ENCODE measurements around the gene LILRB4. TPM values are rescaled to one million over a fixed set of nuclear protein-coding genes. Genes with fewer than 3 reads are reported as not detected.

The LILRB4 gene
- total RNA-seq, 1 experiment from 2014 or later, result not detected

- H3K23me2 ChIP-seq (ENCODE audit: insufficient read length, low read depth, low read length, poor library complexity, severe bottlenecking), result no peaks in the 10 kb centered on the region
- no CpG with 5 or more reads among the region's 5 CpGs for WGBS (ENCODE audit: extremely low coverage, insufficient read length, low lambda C conversion rate)
- DNase-seq, result no peak
- H2BK120ac ChIP-seq (ENCODE audit: low read depth, low read length, poor library complexity, severe bottlenecking), result no peak overlapping the region
- H2BK15ac ChIP-seq (ENCODE audit: low read depth, low read length), result no peak overlapping the region
- TF ChIP-seq, protein P1, sequence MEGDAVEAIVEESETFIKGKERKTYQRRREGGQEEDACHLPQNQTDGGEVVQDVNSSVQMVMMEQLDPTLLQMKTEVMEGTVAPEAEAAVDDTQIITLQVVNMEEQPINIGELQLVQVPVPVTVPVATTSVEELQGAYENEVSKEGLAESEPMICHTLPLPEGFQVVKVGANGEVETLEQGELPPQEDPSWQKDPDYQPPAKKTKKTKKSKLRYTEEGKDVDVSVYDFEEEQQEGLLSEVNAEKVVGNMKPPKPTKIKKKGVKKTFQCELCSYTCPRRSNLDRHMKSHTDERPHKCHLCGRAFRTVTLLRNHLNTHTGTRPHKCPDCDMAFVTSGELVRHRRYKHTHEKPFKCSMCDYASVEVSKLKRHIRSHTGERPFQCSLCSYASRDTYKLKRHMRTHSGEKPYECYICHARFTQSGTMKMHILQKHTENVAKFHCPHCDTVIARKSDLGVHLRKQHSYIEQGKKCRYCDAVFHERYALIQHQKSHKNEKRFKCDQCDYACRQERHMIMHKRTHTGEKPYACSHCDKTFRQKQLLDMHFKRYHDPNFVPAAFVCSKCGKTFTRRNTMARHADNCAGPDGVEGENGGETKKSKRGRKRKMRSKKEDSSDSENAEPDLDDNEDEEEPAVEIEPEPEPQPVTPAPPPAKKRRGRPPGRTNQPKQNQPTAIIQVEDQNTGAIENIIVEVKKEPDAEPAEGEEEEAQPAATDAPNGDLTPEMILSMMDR (conservative IDR thresholded peaks at IDR 0.05), result no peak
- Mint-ChIP-seq H3K4me1 (no peaks in the 10 kb centered on the region), H3K36me3 (ENCODE audit: insufficient read depth in 1 of 3, low read depth in 3 of 3) (peaks cover 4 to 20% (median 11%) of the 10 kb centered on the region in 3 experiments; a peak in 6 of 7 replicates), H3K4me3 (no peak overlapping the region), H3K27me3 (ENCODE audit: low read depth) (peaks cover 2% of the 10 kb centered on the region; the same call in 1 of the 2 replicates), H3K27ac (no peak overlapping the region), H3K9me3 (peaks cover 85 to 94% of the 10 kb centered on the region in 2 experiments)
- no peak overlapping the region for H4K8ac ChIP-seq (replicated peaks; ENCODE audit: insufficient read length, low read depth, low read length)
- no peak overlapping the region for H3K4ac ChIP-seq (ENCODE audit: low read depth, low read length)
- no peaks in the 10 kb centered on the region for H3K79me2 ChIP-seq (ENCODE audit: insufficient read depth, low read length)
- no peak overlapping the region for H3K4me2 ChIP-seq (ENCODE audit: insufficient read depth, insufficient read length, low read length)
- H3T11ph ChIP-seq (ENCODE audit: low read length), result no peak overlapping the region
- no peak overlapping the region for H3K27ac ChIP-seq (ENCODE audit: insufficient read length, low read depth, low read length)
- no peak overlapping the region for H2BK12ac ChIP-seq (ENCODE audit: insufficient read length, low read depth, low read length)
- no peak overlapping the region for H2BK5ac ChIP-seq (ENCODE audit: insufficient read length, low read length)
- no peak overlapping the region for H4K5ac ChIP-seq (ENCODE audit: insufficient read length, low read depth, low read length)
- no peaks in the 10 kb centered on the region for H3K4me1 ChIP-seq (ENCODE audit: insufficient read depth, low read length)
- no peak overlapping the region for H2AK5ac ChIP-seq (ENCODE audit: insufficient read length, low read length)
- no peak overlapping the region for H3K18ac ChIP-seq (ENCODE audit: insufficient read length, low read depth, low read length)
- H2AFZ ChIP-seq (ENCODE audit: low read length), result no peak overlapping the region
- H4K20me1 ChIP-seq (ENCODE audit: control insufficient read depth, insufficient read depth, insufficient read length), result no peaks in the 10 kb centered on the region
- peaks cover 59% of the 10 kb centered on the region for H3K9me3 ChIP-seq (ENCODE audit: control insufficient read depth, low read depth, low read length)
- H3K23ac ChIP-seq (ENCODE audit: insufficient read length, low read depth, low read length), result no peak overlapping the region
- H2BK20ac ChIP-seq (ENCODE audit: low read depth, low read length, poor library complexity, severe bottlenecking), result no peak overlapping the region
- no peaks in the 10 kb centered on the region for H3K27me3 ChIP-seq (ENCODE audit: insufficient read depth, low read length)
- H4K91ac ChIP-seq (ENCODE audit: insufficient read length, low read depth, low read length), result no peak overlapping the region
- H3K9ac ChIP-seq (ENCODE audit: extremely low read depth, insufficient read length, low read length), result no peak overlapping the region
- no peak overlapping the region for H3K14ac ChIP-seq (ENCODE audit: insufficient read depth, low read length)
- no peak overlapping the region for H3K56ac ChIP-seq (ENCODE audit: insufficient read length, low read depth, low read length)
- H3K79me1 ChIP-seq (ENCODE audit: insufficient read depth, low read depth, low read length, poor library complexity, severe bottlenecking), result no peaks in the 10 kb centered on the region
Measured at GRCh38 chr19:54644056-54644455, 18.7 kb upstream of the LILRB4 start.

All from H9 (cell line).